HG03175 (cell line): ENCODE results near the gene DPM2.
A peak's percentile ranks its signal among the peaks of the same experiment; 100 is the strongest.

Experiments used
- ATAC-seq: cut with Tn5 transposase; IDR thresholded peaks from one replicate; pipeline ENCODE4 v1.9.1; 2021; ENCODE audit warnings: mild to moderate bottlenecking, moderate library complexity; ENCODE audit not compliant: unreplicated experiment

The DPM2 gene, protein sequence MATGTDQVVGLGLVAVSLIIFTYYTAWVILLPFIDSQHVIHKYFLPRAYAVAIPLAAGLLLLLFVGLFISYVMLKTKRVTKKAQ

GRCh38 chr9:127937388-127938297, at the start of gene DPM2:
TSS of gene DPM2 (minus strand) at chr9:127937854. CDS start at chr9:127937820, 34 bp downstream.
- peak; percentile 94 for ATAC-seq

DNA sequence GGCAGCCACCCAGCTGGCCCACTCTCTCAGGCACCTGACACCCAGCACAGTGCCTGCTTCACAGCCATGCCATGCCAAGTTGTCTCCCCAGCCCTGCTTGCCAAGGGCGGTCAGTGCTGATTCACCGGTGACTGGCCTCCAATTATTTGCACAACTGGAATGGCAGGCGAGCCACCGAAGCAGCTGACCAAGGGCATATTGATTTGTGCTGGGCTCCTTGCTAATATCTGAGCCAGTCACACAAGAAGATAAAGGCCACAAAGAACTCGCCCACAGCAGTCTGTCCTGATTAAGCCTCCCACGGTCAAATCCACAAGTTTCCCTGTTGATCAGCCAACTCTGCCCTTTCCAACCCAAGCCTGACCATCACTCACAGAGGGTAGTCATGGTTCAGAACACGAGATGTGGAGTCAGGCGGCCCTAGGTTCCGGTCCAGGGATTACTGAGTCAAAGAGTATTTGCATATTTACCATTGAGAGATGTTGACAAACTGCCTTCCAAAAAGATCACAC, 49.5 kb upstream of the DPM2 start:
- ATAC-seq: no peak

DNA sequence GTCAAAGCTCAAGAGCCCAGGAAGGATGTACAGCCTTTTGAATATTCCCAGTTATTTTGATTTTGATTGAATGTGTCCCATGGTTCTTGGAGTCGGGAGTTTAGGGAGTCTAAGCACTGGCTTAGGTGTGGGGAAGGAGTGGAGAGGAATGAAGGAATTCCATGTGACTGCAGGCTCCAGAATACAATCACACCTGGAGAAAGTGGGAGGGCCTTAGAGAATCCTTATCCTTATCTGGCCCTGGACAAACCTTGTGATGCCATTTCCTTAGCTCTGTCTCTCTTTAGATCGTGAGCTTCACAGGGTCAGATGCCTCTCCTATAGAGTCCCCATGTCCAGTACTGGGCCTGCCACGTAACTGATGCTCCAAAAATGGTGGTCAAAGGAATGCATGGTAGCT, 47.4 kb upstream of the DPM2 start:
- ATAC-seq: no peak

GRCh38 chr9:127983847-127984289, 46.2 kb upstream of the DPM2 start:
- peak; percentile 34 for ATAC-seq

DNA sequence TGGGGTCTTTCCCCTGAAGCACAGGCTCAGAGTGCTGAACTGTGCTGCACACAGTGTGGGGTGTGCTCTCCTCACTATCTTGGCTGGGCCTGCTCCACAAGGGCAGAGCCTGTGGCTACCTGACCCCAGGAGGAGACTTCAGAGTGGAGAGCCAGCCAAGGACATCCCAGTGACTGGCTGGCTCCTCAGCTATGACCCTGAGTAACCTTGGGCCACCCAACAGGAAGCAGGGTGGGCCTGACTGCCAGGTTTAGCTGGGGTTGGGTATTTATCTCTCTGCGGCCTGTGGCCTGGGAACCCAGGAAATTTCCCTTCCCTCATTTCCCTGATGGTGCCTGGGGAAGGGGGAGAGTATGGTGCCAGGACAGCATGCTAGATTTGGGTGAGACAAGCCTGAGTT, 45.3 kb upstream of the DPM2 start:
- no peak for ATAC-seq

DNA sequence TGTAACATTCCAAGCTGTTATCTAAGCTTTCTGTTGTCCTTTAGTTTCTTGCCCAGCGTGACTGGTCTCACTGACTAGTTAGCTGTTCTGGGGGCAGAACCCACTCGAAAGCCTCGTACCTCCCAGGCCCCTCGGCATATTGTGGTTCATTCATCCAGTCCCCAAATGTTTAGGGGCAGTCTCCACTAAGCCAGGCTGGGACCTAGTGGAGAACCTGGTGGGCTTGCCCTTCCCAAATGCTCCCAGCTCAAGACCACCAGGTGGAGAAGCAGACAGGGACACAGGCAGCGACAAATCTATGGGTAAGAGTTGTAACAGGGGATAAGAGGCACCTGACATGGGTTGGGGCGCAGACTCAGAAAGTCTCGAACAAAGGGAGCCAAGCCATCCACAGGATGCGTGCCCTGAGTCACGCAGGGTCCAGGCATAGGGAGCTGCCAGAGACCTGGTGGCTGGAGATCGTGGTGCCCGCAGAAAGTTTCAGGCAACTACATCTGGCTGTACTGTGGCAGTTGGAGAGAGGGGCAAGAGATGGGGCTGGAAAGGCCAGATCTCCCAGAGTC, 44.0 kb upstream of the DPM2 start:
- no peak for ATAC-seq

GRCh38 chr9:127980706-127981558, 43.3 kb upstream of the DPM2 start, which contains the start of gene EEIG1:
TSS of gene EEIG1 (minus strand) at chr9:127980989. CDS start at chr9:127980137, 852 bp downstream.
- ATAC-seq: peak; percentile 72

- ATAC-seq: peak; percentile 29
These were observed 42.5 kb upstream of the DPM2 start for GRCh38 chr9:127980060-127980705.

GRCh38 chr9:127979333-127980059, 41.8 kb upstream of the DPM2 start:
- ATAC-seq: peak; percentile 18

- no peak for ATAC-seq
These were observed 41.3 kb upstream of the DPM2 start for GRCh38 chr9:127979015-127979332.

GRCh38 chr9:127977884-127978647, 40.4 kb upstream of the DPM2 start:
- ATAC-seq: no peak

DNA sequence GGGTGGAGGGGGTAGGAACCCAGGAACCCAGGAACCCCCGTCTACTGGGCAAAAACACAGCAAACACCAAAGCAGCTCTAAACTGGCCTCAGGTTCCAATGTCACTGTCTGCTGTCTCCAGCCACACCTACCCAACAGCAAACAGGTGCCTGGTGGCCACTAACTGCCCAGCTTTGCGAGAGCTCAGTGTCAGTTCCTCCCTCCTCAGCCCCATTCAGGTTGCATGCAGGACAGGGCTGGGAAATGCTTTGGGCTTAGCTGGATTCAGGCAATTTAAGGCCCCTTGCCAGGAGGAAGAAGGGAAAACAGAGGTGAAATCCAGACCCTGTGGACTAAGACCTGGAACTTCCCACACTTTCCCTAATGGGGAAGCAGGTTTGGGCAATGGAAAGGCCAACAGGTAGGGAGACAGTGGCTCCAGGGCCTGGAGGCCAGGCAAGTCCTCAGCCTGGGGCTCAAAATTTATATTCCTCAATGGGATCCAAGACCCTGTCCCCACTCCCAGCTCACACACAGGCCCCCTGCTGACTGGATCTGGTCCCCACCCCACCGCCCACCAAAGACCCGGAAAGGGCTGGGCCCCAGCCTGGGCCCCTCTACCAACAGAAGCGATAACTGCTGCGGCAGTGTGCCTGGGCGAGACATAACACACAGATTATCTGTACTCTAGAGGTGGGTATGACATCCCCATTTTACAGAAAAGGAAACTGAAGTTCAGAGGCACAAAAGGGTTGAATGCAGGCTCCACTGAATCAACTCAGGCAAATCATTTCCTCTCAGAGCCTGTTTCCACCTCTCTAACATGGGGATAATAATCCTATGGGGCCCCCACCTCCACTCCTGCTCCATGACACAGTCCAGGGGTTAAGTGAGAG, 39.6 kb upstream of the DPM2 start:
- ATAC-seq: no peak

- no peak for ATAC-seq
These were observed 38.8 kb upstream of the DPM2 start for GRCh38 chr9:127976498-127976897.

DNA sequence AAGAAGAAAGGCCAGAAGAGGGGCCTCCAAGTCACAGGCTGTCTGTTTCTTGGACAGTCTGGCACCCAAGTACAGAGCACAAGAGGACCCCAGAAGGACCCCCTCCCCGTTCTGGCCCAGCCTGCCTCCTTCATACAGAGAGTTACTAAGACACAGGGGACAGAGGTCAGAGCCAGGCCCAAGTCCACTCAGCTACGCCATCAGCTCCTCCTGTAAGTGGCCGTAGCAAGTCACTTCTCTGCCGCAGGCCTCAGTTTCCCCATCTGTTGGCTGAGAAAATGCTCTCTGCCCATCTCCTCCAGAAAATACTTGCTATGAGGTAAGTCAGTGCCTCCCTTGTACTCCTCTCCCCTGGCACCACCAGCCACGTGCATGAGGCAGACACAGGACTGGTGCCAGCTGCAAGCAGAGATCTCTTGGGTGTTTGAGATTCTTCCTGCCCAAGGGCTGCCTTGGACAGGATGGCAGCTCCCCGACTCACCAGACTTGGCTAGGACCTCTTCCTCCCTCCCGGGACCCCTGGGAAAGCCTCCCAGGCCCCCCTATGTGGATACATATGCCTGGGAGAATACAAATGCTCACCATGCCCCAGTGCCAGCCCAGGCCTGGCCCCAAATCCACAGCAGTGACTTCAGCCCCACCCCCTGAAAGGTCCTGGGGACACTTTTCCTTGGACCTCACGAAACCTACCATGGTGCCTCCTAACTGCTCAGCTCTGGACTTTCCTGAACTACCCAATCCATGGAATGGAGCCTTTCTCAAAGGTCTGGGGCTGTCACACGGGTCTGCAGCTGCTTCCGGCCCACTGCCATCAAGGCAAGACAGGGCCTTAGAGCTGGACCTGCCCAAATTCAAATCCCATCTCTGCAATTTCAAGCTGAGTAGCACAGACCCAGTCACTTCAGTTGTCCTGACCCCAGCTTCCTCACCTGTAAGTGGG, 38.0 kb upstream of the DPM2 start:
- ATAC-seq: no peak

- ATAC-seq: no peak
These were observed 37.2 kb upstream of the DPM2 start for GRCh38 chr9:127974769-127975261.

DNA sequence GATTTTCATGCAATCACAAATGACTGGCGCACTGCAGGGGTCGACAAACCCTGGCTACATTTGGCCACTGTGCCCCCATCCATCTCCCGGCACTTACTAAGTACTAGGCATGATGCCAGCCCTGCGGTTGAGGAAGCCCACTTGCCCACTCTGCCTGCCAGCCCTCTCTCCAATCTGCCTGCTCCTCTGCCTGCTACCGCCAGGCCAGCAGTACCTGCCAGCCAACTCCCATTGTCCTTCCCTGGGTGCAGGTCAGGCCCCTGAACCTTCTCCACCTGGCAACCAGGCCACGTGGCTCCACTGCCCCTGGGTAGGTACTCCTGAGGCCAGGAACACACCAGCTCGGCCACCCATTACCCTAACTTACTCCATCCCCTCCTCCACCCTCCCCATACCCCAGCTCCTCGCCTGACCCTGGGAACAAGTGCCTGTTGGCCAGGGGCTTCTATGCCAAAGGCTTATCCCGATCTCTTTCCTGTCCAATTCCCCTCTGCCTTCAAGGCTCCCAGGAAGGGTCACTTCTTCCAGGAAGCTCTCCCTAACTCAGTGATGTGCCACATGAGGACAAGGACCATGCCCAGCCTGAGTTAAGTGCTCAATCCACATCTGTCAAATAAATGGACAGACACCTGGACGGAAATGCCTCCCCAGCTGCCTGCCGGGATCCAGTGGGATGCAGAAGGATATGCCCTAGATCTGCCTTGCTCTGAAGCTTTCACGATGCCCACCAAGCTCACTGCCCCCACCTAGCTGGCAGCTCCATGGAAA, 36.5 kb upstream of the DPM2 start:
- no peak for ATAC-seq
